CD4-positive, alpha-beta T cell treated with Interleukin-15 for 4 hours (primary cell): Measurements from ENCODE around the gene SMG6.

Source experiments
- DNase-seq: peaks from one replicate; pipeline ENCODE4 v3.0.0-alpha.2; 2020; ENCODE audit warnings: low spot score

Gene SMG6

DNA sequence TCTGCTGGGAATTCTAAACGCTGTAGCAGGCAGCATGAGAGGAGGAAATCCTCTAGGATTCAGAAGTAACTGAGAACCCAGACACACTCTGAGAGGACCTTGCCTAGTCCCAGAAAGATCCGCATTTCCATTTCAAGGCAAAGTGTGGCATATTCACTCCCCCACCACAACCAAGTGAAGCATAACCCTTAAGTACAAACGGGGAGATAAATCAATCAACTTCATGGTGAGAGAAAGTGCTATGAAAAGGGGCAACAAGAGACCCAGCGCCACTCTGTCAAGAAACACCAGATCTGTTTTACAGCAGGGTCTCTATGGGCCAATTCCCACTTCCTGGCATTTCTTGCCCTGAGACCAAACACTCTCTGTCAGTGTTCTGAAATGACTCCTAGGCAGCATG, 68.3 kb downstream of the SMG6 start:
- DNase-seq, result no peak

DNA sequence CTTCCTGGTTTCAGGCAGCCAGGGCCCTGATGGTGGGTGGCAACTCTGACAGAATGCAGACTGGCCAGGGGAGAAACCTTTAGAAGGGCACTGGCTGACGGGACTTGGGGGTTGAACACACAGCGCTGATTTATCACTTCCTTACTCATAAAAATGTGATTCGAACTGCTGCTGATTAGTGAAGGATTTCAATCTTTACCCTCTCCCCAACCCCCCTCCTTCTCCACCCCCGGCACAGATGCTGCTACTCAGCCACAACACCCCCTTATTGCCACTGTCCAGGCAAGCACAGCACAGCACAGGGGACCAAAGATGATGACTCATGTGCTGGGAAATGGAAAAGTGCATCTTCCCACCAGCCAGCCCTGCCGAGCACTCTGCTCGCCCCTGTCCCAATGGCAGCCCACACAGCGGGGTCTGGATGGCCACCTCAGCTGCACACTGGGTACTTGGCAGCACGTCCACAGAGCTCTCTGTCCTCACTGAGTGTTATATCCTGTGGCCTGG, 70.1 kb downstream of the SMG6 start:
- DNase-seq, result no peak

DNA sequence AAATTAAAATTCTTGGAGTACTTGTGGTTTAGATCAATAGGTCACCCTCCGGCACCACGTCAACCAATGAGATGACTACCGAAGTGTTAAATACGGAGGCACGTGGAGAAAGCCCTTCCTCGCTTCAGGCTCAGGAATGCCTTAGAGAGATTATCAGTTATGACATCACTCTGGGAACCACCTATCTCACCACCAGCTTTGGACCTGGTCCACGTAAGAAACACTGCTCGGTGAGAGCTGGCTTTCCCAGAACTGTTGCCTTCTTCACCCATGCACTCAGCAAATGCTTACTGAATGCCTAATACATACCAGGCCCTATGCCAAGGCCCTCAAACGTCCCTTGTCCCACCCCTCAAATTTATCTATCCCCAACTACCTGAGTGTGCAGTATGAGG, 71.3 kb downstream of the SMG6 start:
- DNase-seq, result no peak

DNA sequence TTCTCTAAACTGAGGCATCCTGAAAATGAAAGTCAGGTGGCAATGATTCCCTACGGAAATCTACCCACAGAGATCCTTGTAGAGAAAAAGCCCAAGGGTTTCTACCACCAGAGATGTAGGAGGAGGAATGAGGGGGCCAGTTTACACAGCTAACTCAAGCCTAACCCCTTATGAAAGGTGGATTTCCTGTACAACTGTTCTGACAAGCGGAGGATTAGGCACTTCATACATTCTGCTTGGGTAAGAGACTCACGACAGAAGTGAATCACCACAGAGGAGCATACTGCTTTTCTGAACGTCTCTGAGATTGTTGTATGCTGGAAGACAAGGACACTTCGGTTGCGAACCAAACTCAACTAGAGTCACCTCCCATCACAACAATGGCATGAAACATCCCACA, 72.7 kb downstream of the SMG6 start:
- DNase-seq, result no peak

DNA sequence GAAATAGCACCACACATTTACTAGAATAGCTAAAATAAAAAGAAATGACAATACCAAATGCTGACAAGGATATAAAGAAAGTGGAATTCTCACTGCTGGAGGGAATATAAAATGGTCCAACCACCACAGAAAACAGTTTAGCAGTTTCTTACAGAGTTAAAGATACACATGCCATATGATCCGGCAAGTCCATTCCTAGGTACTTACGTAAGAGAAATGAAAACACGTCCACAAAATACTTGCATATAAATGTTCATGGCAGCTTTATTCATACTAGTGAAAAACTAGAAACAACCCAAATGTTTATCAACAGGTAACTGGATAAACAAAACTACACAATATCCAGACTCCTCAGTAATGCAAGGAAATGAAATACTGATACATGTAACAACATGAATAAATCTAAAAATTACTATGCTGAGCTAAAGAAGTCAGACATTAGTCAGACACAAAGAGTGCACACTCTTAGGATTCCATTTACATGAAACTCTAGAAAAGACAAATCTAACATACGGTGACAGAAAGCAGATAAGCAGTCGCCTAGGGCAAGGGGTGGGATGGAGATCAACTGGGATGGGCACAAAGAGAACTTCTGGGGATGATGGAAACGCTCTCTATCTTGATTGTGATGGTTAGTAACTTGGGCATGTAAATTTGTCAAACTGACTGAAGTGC, 76.4 kb downstream of the SMG6 start:
- DNase-seq, result no peak

GRCh38 chr17:2223617-2223927, 80.0 kb downstream of the SMG6 start:
- DNase-seq, result no peak

DNA sequence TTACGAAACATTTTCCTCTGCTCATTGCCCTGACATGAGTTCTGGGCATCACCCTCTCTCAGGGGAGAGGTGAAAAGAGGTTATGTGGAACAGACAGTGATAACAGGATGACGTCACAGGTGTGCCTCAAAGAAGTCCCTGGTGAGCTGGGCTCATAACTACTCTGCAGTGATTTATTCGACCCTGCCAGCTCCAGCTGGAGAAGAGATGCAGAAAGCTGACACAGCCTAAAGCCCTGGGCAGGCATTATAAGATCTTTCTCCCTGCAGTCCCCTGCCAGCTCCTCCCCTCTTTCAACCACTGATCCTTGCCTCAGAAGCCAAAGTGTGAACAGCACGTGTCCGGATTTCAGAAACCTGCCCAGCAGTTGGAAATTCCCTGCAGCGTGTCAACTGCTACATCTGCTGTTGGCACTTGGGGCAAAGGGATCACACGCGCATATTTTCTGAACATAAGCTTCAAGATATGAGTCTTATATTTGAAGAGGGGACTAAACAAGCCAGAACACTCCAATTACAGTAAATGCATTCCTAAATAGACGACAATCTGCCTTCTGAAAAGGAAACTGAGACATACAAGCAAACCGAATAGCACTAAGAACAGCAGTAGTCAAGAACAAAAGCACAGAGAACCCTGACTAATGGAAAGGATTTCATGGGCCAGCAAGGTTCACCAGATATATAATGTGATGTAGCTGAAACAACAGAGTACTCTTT, 80.5 kb downstream of the SMG6 start:
- DNase-seq, result peak; percentile 65

DNA sequence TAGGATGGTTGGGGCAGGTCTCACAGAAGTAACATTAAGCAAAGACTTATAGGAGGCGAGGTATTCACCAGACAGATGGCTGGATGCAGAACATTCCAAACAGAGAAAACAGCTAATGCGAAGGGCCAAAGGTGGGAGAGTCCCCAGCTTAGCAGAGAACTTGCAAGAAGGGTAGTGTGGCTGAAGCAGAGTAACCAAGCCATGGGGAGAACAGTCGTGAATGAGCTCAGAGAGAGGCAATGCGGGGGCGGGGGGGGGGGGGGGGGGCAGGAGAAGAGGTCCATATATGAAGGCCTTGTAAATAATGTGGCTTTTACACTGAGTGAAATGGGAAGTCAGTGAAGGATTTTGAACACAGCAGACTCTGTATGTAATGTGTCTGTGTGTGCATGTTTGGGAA, 81.3 kb downstream of the SMG6 start:
- DNase-seq, result no peak

DNA sequence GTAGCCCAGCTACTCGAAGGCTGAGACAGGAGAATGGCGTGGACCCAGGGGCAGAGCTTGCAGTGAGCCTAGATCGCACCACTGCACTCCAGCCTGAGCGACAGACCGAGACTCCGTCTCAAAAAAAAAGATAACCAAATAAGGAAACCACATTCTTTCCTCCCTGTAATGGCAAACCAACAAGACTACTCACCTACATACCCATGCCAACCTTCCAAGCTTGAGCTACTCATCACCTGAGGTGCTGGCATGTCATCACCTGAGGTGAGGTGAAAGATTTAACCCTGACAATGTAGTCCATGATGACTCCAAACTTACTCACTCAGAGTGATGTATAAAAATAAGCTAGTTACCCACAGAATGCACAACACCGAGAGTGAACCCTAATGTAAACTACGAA, 85.2 kb downstream of the SMG6 start:
- DNase-seq, result no peak

- DNase-seq, result peak; percentile 60
Observed at GRCh38 chr17:2215616-2216364, 87.8 kb downstream of the SMG6 start.

- no peak for DNase-seq
Observed at GRCh38 chr17:2214929-2215615, 88.5 kb downstream of the SMG6 start.

GRCh38 chr17:2214047-2214928, 89.3 kb downstream of the SMG6 start:
- no peak for DNase-seq

GRCh38 chr17:2213291-2213960, 90.2 kb downstream of the SMG6 start:
- DNase-seq, result no peak

- no peak for DNase-seq
Observed at GRCh38 chr17:2212400-2212981, 91.1 kb downstream of the SMG6 start.

GRCh38 chr17:2211661-2212399, 91.8 kb downstream of the SMG6 start:
- no peak for DNase-seq

DNA sequence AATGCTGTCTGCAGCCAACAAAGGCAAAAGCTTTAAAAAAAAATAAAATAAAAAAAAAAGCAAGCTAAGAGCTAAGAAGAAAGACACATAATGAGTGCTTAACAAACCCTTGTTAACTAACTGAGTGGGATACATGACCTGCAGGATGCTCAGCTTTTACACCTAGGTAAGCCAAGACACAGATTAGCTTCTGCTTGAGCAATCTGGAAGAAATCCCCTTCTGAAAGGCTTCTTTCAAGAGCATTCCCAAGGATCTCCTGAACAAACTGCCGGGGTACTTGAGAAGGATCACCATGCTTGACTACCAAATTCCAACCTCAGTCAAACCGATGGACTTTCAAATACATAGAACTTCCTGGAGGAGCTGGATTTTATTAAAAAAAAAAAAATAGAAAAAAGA, 92.9 kb downstream of the SMG6 start:
- no peak for DNase-seq

DNA sequence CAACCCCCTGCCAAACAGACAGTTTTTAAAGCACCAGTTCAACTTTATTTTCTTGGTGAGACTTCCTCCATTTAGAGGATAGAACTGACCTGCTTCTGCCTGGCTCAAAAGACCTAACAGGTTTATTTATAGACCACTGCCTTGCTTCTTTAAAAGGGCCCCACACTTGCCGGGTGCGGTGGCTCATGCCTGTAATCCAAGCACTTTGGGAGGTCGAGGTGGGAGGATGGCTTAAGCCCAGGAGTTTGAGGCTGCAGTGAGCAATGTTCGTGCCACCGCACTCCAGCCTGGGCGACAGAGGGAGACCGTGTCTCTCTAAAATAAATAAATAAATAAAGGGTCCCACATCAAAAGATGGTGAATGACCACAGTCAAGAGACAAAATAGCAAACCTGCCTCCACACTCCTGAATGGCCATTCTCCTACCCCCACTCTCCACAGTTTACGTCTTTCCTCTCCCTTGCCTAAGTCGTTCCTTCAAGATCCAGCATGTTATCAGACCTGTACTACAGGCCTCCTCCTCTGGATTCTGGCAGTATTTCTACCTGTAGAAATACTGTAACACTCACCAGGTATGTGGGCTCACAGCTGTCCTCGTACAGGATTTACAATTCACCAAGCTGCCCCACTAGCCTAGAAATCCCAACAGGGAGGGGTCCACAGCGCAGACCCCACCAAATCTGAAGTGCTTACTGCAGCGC, 95.6 kb downstream of the SMG6 start:
- DNase-seq, result no peak

DNA sequence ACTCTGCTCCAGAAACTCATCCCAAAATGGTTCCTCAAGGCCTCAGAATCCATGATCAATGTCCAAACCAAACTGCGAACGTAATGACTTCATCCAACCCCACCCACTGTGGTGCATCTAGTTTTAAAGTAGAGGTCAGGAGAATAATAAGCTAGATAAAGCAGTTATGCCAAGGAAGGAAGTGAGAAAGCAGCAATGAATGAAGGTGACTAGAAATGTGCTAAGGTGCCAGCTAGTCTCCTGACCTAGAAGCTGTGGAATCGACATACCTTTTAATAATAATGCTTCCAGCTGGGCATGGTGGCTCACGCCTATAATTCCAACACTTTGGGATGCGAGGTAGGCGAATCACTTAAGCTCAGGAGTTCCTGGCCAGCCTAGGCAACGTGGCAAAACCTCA, 99.2 kb downstream of the SMG6 start:
- no peak for DNase-seq

GRCh38 chr17:2203818-2204217, 99.8 kb downstream of the SMG6 start:
- DNase-seq, result no peak
